ENCODE measurements around the gene PKMYT1. TPM values are rescaled to one million over a fixed set of nuclear protein-coding genes. Genes with fewer than 3 reads are reported as not detected.

The PKMYT1 gene
- total RNA-seq, 1 experiment from 2014 or later = 34.7 TPM

DNA sequence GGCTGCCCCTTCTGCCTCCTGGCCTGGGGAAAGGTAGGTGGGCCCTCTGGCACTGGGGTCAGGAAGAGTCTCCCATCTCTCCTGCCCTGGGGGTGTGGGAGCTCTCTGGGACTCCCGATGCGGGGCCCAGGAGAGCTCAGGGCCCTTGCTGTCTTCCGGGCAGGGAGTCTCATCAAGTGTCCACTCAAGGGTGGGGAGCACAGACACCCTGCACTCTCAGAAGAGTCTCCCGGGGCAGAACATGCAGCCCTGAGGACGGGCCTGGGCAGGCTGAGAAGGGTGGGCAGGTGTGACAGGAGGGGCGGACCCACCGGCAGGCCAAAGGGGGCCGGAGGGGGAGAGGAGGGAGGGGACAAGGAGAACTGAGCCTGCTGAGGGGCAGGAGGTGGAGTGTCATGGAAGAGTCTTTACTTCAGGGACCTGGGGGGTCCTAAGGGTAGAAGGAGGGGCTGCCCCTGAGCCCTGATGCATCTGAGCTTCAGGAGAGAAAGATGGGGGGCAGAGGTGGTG is 8.4 kb upstream of the PKMYT1 start:
- no peaks in the 10 kb centered on the region for H3K9me3 Mint-ChIP-seq (ENCODE audit: unreplicated experiment)
- H3K27me3 Mint-ChIP-seq (ENCODE audit: insufficient read depth, unreplicated experiment) = no peaks in the 10 kb centered on the region
- DNase-seq (ENCODE audit: unreplicated experiment) = no peak
- intact Hi-C loops (cut with micrococcal nuclease) = no loop called here
- no TSS peak for BruUV-seq (replicated peaks)
- no peak overlapping the region for H3K4me3 Mint-ChIP-seq (ENCODE audit: unreplicated experiment)
- peaks cover 6% of the 10 kb centered on the region for H3K4me1 Mint-ChIP-seq (ENCODE audit: insufficient read depth, unreplicated experiment)
- ChIA-PET CTCF (interaction anchor here (1.0 kb wide), 1 partner anchor 39 kb away, joined by 4 read pairs; no protein-coding TSS in a partner anchor), POLR2A (no interaction called here)
- H3K36me3 Mint-ChIP-seq (ENCODE audit: insufficient read depth, unreplicated experiment) = no peaks in the 10 kb centered on the region
- H3K27ac Mint-ChIP-seq (ENCODE audit: low read depth, unreplicated experiment) = no peak overlapping the region
- TF ChIP-seq, protein P1, sequence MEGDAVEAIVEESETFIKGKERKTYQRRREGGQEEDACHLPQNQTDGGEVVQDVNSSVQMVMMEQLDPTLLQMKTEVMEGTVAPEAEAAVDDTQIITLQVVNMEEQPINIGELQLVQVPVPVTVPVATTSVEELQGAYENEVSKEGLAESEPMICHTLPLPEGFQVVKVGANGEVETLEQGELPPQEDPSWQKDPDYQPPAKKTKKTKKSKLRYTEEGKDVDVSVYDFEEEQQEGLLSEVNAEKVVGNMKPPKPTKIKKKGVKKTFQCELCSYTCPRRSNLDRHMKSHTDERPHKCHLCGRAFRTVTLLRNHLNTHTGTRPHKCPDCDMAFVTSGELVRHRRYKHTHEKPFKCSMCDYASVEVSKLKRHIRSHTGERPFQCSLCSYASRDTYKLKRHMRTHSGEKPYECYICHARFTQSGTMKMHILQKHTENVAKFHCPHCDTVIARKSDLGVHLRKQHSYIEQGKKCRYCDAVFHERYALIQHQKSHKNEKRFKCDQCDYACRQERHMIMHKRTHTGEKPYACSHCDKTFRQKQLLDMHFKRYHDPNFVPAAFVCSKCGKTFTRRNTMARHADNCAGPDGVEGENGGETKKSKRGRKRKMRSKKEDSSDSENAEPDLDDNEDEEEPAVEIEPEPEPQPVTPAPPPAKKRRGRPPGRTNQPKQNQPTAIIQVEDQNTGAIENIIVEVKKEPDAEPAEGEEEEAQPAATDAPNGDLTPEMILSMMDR (IDR thresholded peaks at IDR 0.05; ENCODE audit: unreplicated experiment) = no peak

DNA sequence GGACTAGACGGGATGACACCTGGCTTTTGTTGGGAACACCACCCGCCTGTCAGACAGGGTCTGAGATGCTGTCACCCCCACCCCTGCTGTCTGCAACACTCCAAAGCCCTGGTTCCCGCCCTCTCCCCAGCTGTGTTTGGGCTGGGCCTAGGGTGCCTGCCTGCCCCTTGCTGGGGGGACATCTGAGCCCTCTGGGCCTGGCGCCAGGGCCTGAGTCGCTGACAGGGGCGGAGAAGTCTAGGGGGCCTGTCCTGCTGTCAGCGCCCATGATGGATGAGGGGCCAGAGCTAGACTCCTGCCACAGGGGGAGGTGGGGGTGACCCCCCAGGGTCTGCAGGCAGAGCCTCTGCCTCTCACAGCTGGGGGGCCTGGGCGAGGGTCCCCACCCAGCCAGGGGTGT is 7.6 kb upstream of the PKMYT1 start:
- DNase-seq (ENCODE audit: unreplicated experiment) = no peak
- TF ChIP-seq, protein P1 (IDR thresholded peaks at IDR 0.05; ENCODE audit: unreplicated experiment) = no peak
- ChIA-PET CTCF (interaction anchor here (1.0 kb wide), 1 partner anchor 40 kb away, joined by 4 read pairs; no protein-coding TSS in a partner anchor), POLR2A (no interaction called here)
- H3K9me3 Mint-ChIP-seq (ENCODE audit: unreplicated experiment) = no peaks in the 10 kb centered on the region
- H3K27me3 Mint-ChIP-seq (ENCODE audit: insufficient read depth, unreplicated experiment) = no peaks in the 10 kb centered on the region
- H3K36me3 Mint-ChIP-seq (ENCODE audit: insufficient read depth, unreplicated experiment) = no peaks in the 10 kb centered on the region
- no peak overlapping the region for H3K4me3 Mint-ChIP-seq (ENCODE audit: unreplicated experiment)
- intact Hi-C loops (cut with micrococcal nuclease) = no loop called here
- no TSS peak for BruUV-seq (replicated peaks)
- H3K4me1 Mint-ChIP-seq (ENCODE audit: insufficient read depth, unreplicated experiment) = peaks cover 4% of the 10 kb centered on the region
- H3K27ac Mint-ChIP-seq (ENCODE audit: low read depth, unreplicated experiment) = no peak overlapping the region

DNA sequence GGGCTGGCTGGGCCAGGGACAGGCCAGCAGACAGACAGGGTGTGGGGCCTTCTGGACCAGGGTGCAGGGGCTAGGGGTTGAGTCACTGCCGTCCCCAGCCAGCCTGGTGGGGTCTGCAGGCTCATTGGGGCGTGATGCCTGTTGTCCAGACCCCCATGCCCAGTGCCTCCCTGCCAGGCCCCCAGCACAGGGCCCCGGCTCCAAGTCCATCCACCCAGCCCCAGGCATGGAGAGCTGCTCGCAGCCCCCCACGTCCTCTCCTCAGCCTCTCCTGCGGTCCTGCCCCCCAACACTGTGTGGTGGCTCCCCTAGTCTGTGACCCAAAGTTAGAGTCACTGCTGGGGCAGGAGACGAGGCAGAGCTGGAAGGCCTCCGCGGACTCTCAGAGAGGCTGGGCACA is 7.0 kb upstream of the PKMYT1 start:
- intact Hi-C loops (cut with micrococcal nuclease) = no loop called here
- POLR2A ChIA-PET = no interaction called here
- H3K4me1 Mint-ChIP-seq (ENCODE audit: insufficient read depth, unreplicated experiment) = no peaks in the 10 kb centered on the region
- no peak overlapping the region for H3K27ac Mint-ChIP-seq (ENCODE audit: low read depth, unreplicated experiment)
- TF ChIP-seq, protein P1 (IDR thresholded peaks at IDR 0.05; ENCODE audit: unreplicated experiment) = no peak
- no peaks in the 10 kb centered on the region for H3K36me3 Mint-ChIP-seq (ENCODE audit: insufficient read depth, unreplicated experiment)
- DNase-seq (ENCODE audit: unreplicated experiment) = no peak
- no TSS peak for BruUV-seq (replicated peaks)
- CTCF ChIA-PET = no interaction called here
- no peaks in the 10 kb centered on the region for H3K9me3 Mint-ChIP-seq (ENCODE audit: unreplicated experiment)
- H3K27me3 Mint-ChIP-seq (ENCODE audit: insufficient read depth, unreplicated experiment) = no peaks in the 10 kb centered on the region
- H3K4me3 Mint-ChIP-seq (ENCODE audit: unreplicated experiment) = no peak overlapping the region

DNA sequence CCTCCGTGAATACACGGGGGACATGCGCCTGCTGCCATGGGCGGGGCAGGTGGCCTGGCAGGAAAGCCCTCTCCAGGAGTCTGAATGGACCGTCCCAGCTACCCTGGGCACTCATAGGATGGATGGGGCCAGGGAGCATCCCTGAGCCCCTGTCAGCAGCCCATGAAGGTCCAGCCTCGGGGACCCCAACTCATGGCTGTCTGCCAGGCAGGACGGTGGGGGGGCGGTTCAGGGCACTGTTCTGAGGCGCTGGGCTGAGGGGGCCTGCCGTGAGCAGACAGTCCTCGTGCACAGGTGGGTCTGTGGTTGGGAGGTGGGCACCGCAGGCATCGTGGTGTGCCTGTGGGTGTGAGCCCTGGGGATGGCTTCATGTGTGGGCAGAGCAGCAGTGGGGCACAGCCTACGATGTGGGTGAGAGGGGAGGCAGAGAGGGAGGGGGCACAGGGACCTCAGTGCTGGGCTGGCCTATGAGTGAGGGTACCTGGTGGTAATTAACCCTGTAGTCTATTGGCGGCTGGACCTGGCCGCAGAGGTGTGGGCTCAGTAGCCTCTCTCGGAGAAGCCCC is 6.5 kb upstream of the PKMYT1 start:
- Mint-ChIP-seq H3K4me3 (ENCODE audit: unreplicated experiment) (no peak overlapping the region), H3K27me3 (ENCODE audit: insufficient read depth, unreplicated experiment) (no peaks in the 10 kb centered on the region), H3K36me3 (ENCODE audit: insufficient read depth, unreplicated experiment) (no peaks in the 10 kb centered on the region), H3K9me3 (ENCODE audit: unreplicated experiment) (no peaks in the 10 kb centered on the region), H3K4me1 (ENCODE audit: insufficient read depth, unreplicated experiment) (peaks cover 3% of the 10 kb centered on the region), H3K27ac (ENCODE audit: low read depth, unreplicated experiment) (no peak overlapping the region)
- no TSS peak for BruUV-seq (replicated peaks)
- DNase-seq (ENCODE audit: unreplicated experiment) = no peak
- intact Hi-C loops (cut with micrococcal nuclease) = no loop called here
- ChIA-PET POLR2A (no interaction called here), CTCF (interaction anchor here (0.7 kb wide), 2 partner anchors 8 to 36 kb away, joined by 4 read pairs; no protein-coding TSS in a partner anchor)
- TF ChIP-seq, protein P1 (IDR thresholded peaks at IDR 0.05; ENCODE audit: unreplicated experiment) = no peak
